ENCODE data around the gene NEDD9. TPM values are rescaled to one million over a fixed set of nuclear protein-coding genes. Genes with fewer than 3 reads are reported as not detected.
A peak's percentile ranks its signal among the peaks of the same experiment; 100 is the strongest.

NEDD9 gene
- total and polyA plus RNA-seq, 2 of the 13 experiments (the other 11 are each of a cell fraction or from before 2014, with no cell fraction given), result 27.1 to 389 TPM

DNA sequence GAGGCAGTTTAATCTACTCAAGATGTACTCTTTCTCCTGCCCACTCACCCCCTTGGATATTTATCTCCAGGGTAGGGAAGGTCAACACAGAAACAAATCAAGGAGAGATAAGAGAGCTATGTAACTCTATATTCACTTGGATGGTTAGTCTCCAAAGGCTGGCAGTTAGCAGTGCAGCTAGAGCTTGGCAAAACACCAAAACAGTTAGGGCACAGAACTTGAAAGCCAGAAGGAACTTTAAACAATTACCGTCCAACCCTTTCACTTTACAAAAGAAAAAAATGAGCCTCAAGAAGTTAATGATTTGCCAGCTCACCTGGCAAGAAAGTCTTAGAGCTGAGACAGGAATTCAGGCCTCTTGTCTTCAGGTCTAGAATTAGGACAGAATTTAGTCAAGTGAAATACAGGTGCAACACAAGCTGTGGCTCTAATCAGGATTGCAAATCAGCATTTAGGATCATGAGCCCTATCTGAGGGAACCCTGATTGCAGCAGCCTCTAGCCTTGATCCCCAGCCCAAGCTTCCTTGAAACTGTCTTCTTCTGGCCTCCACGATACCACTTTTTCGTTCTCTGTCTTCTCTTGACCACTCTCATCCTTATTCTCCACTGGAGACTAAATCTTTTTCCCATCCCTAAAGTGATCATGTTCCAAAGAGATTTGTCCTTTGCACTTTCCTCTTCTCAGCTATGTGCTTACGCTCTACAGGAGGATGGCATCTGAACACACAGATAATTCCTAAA is 14.9 kb downstream of the NEDD9 start (continued):
- TF ChIP-seq, protein P1, sequence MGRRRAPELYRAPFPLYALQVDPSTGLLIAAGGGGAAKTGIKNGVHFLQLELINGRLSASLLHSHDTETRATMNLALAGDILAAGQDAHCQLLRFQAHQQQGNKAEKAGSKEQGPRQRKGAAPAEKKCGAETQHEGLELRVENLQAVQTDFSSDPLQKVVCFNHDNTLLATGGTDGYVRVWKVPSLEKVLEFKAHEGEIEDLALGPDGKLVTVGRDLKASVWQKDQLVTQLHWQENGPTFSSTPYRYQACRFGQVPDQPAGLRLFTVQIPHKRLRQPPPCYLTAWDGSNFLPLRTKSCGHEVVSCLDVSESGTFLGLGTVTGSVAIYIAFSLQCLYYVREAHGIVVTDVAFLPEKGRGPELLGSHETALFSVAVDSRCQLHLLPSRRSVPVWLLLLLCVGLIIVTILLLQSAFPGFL (CRISPR knock-in tag; IDR thresholded peaks at IDR 0.05), result no peak
- TF ChIP-seq IKZF4 (CRISPR knock-in tag; IDR thresholded peaks at IDR 0.05; ENCODE audit: borderline replicate concordance, low read depth, not compliant biosample characterization) (no peak), HOXA3 (CRISPR knock-in tag; IDR thresholded peaks at IDR 0.05) (peak; percentile 10; the same call in 1 of the 2 replicates), REPIN1 (CRISPR knock-in tag; IDR thresholded peaks at IDR 0.05; ENCODE audit: borderline replicate concordance, low read depth) (no peak), ZNF337 (CRISPR knock-in tag; IDR thresholded peaks at IDR 0.05; ENCODE audit: borderline replicate concordance, low read depth) (0 out of 2 replicates have a peak, but pooled peaks have one; percentile 64), ZNF367 (CRISPR knock-in tag; IDR thresholded peaks at IDR 0.05; ENCODE audit: borderline replicate concordance) (no peak), WIZ (CRISPR knock-in tag; IDR thresholded peaks at IDR 0.05) (0 out of 2 replicates have a peak, but pooled peaks have one; percentile 29), RBFOX2 (IDR thresholded peaks at IDR 0.05; ENCODE audit: low read depth, low read length) (peak; percentile 76), CREM (IDR thresholded peaks at IDR 0.05) (0 out of 2 replicates have a peak, but pooled peaks have one; percentile 44), CREM (CRISPR knock-in tag; IDR thresholded peaks at IDR 0.05) (no peak), SOX13 (IDR thresholded peaks at IDR 0.05) (no peak), SOX13 (CRISPR knock-in tag; conservative IDR thresholded peaks at IDR 0.05 in 1 of 2, IDR thresholded peaks at IDR 0.05 in 1 of 2) (peak in 1 of 2 experiments; percentile 73; a peak in 2 of 4 replicates), GATA4 (IDR thresholded peaks at IDR 0.05; ENCODE audit: borderline replicate concordance, low read depth) (peak; percentile 30; the same call in 1 of the 2 replicates), ZNF124 (CRISPR knock-in tag; IDR thresholded peaks at IDR 0.05) (no peak), ZNF552 (CRISPR knock-in tag; IDR thresholded peaks at IDR 0.05; ENCODE audit: borderline replicate concordance) (no peak), ERF (CRISPR knock-in tag; IDR thresholded peaks at IDR 0.05) (peak; percentile 26; the same call in 1 of the 2 replicates)
- TF ChIP-seq, protein P2, sequence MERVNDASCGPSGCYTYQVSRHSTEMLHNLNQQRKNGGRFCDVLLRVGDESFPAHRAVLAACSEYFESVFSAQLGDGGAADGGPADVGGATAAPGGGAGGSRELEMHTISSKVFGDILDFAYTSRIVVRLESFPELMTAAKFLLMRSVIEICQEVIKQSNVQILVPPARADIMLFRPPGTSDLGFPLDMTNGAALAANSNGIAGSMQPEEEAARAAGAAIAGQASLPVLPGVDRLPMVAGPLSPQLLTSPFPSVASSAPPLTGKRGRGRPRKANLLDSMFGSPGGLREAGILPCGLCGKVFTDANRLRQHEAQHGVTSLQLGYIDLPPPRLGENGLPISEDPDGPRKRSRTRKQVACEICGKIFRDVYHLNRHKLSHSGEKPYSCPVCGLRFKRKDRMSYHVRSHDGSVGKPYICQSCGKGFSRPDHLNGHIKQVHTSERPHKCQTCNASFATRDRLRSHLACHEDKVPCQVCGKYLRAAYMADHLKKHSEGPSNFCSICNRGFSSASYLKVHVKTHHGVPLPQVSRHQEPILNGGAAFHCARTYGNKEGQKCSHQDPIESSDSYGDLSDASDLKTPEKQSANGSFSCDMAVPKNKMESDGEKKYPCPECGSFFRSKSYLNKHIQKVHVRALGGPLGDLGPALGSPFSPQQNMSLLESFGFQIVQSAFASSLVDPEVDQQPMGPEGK (CRISPR knock-in tag; IDR thresholded peaks at IDR 0.05), result peak; percentile 52; the same call in 1 of the 2 replicates
- TF ChIP-seq, protein P3, sequence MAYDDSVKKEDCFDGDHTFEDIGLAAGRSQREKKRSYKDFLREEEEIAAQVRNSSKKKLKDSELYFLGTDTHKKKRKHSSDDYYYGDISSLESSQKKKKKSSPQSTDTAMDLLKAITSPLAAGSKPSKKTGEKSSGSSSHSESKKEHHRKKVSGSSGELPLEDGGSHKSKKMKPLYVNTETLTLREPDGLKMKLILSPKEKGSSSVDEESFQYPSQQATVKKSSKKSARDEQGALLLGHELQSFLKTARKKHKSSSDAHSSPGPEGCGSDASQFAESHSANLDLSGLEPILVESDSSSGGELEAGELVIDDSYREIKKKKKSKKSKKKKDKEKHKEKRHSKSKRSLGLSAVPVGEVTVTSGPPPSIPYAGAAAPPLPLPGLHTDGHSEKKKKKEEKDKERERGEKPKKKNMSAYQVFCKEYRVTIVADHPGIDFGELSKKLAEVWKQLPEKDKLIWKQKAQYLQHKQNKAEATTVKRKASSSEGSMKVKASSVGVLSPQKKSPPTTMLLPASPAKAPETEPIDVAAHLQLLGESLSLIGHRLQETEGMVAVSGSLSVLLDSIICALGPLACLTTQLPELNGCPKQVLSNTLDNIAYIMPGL (CRISPR knock-in tag; IDR thresholded peaks at IDR 0.05; ENCODE audit: borderline replicate concordance in 1 of 2, low read depth in 1 of 2), result 0 out of 4 replicates have a peak, but pooled peaks of 1 of the 2 experiments have one; percentile 24
- TF ChIP-seq, protein P4, sequence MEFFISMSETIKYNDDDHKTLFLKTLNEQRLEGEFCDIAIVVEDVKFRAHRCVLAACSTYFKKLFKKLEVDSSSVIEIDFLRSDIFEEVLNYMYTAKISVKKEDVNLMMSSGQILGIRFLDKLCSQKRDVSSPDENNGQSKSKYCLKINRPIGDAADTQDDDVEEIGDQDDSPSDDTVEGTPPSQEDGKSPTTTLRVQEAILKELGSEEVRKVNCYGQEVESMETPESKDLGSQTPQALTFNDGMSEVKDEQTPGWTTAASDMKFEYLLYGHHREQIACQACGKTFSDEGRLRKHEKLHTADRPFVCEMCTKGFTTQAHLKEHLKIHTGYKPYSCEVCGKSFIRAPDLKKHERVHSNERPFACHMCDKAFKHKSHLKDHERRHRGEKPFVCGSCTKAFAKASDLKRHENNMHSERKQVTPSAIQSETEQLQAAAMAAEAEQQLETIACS (CRISPR knock-in tag; IDR thresholded peaks at IDR 0.05), result no peak
- TF ChIP-seq, protein P5, sequence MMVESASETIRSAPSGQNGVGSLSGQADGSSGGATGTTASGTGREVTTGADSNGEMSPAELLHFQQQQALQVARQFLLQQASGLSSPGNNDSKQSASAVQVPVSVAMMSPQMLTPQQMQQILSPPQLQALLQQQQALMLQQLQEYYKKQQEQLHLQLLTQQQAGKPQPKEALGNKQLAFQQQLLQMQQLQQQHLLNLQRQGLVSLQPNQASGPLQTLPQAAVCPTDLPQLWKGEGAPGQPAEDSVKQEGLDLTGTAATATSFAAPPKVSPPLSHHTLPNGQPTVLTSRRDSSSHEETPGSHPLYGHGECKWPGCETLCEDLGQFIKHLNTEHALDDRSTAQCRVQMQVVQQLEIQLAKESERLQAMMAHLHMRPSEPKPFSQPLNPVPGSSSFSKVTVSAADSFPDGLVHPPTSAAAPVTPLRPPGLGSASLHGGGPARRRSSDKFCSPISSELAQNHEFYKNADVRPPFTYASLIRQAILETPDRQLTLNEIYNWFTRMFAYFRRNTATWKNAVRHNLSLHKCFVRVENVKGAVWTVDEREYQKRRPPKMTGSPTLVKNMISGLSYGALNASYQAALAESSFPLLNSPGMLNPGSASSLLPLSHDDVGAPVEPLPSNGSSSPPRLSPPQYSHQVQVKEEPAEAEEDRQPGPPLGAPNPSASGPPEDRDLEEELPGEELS (CRISPR knock-in tag; IDR thresholded peaks at IDR 0.05), result 0 out of 2 replicates have a peak, but pooled peaks have one; percentile 15

Measured in HepG2 (cell line).